Right lobe of liver (tissue), 4 donors: Measurements from ENCODE around the gene VAV3.

ENCODE experiments used
- POLR2A ChIP-seq: fragments of 450-650 bp; IDR thresholded peaks from one replicate; pipeline ENCODE4 v1.6.1; 2017; ENCODE audit warnings: antibody characterized with exemption, mild to moderate bottlenecking
- TF ChIP-seq, protein P1 (sequence below), 4 donors: fragments of 200-600 bp in 3 of 4; fragments of 450-650 bp in 1 of 4; IDR thresholded peaks; one replicate each; pipeline versions ENCODE4 v1.5.1 to v1.8.0; 2016 to 2022; ENCODE audit warnings: antibody characterized with exemption in 4 of 4, mild to moderate bottlenecking in 2 of 4
- donor health status: DM: no; HTN: no; CAD: no.
- donor health status: DM: no; HTN: no; CAD: no.
- donor health status: DM: no; HTN: yes; CAD: no.

DNA sequence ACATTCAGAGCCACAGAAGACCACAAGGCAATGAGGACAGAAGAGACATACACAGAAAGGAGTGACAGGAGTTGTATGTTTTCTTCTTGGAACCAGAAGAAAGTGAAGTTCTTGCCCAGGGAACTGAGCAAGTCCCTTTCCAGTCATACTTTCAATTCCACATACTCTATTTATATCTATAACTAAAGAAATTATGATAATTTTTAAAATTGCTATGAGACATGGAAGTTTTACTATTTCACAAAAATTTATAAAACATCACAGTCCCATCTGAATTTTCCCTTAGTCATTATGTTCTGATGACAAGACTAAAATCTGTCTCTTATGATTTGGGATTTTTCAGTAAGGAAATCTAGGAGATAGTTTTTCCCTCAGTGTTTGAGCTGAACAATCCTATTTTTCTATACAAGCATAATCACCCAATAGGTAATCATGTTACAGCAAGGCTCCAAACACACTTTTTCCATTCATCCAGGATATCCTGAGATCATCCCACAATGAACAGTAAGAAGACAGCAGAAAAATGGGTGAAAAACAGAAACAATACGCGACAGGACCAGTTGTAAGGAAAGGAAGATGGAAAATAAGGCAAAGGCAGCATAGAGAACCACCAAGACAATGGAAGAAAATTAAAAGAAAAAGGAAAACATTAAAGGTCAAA is 154.6 kb downstream of the VAV3 start:
- TF ChIP-seq POLR2A = no peak
- TF ChIP-seq, protein P1, sequence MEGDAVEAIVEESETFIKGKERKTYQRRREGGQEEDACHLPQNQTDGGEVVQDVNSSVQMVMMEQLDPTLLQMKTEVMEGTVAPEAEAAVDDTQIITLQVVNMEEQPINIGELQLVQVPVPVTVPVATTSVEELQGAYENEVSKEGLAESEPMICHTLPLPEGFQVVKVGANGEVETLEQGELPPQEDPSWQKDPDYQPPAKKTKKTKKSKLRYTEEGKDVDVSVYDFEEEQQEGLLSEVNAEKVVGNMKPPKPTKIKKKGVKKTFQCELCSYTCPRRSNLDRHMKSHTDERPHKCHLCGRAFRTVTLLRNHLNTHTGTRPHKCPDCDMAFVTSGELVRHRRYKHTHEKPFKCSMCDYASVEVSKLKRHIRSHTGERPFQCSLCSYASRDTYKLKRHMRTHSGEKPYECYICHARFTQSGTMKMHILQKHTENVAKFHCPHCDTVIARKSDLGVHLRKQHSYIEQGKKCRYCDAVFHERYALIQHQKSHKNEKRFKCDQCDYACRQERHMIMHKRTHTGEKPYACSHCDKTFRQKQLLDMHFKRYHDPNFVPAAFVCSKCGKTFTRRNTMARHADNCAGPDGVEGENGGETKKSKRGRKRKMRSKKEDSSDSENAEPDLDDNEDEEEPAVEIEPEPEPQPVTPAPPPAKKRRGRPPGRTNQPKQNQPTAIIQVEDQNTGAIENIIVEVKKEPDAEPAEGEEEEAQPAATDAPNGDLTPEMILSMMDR (IDR thresholded peaks at IDR 0.05) = no peak
